GM23248 (cell line): ENCODE results near the gene CPHXL.

Experiments used
- EZH2 ChIP-seq: fragments of 200-600 bp; sonication (generic); IDR thresholded peaks from 2 replicates; pipeline ENCODE4 v1.6.1; 2018; ENCODE audit warnings: antibody characterized with exemption, mild to moderate bottlenecking; ENCODE audit not compliant: insufficient read depth, poor library complexity, severe bottlenecking
- EZH2phosphoT487 ChIP-seq: fragments of 200-600 bp; sonication (generic); IDR thresholded peaks from 2 replicates; pipeline ENCODE4 v1.6.1; 2018; ENCODE audit warnings: antibody characterized with exemption, moderate library complexity, mild to moderate bottlenecking, low read depth; ENCODE audit not compliant: insufficient read depth

- TF ChIP-seq EZH2phosphoT487 (no peak), EZH2 (no peak)
Observed at GRCh38 chr16:75703306-75703705, 23.0 kb downstream of the CPHXL start.
